Sigmoid colon (tissue), 4 donors: ENCODE results near the gene RANBP1.

Experiments
- EP300 ChIP-seq, 4 donors: sonication (generic); formaldehyde crosslinking; IDR thresholded peaks; one replicate each; pipeline ENCODE4 v1.6.1; 2017; ENCODE audit warnings: antibody characterized with exemption in 4 of 4
- POLR2A ChIP-seq, 2 donors: fragments of 450-650 bp; IDR thresholded peaks; one replicate each; pipeline ENCODE4 v1.6.1; 2016; ENCODE audit warnings: antibody characterized with exemption in 2 of 2, mild to moderate bottlenecking in 2 of 2, moderate library complexity in 2 of 2

GRCh38 chr22:20127318-20127868 lies 11.5 kb downstream of the RANBP1 start:
- TF ChIP-seq EP300 (IDR thresholded peaks at IDR 0.05), result no peak
- TF ChIP-seq POLR2A (IDR thresholded peaks at IDR 0.05), result no peak
